ENCODE results near the gene TAAR2. TPM values are rescaled to one million over a fixed set of nuclear protein-coding genes. Genes with fewer than 3 reads are reported as not detected.

TAAR2 gene
- total RNA-seq, 1 experiment from 2014 or later = not detected

- TF ChIP-seq, protein P1, sequence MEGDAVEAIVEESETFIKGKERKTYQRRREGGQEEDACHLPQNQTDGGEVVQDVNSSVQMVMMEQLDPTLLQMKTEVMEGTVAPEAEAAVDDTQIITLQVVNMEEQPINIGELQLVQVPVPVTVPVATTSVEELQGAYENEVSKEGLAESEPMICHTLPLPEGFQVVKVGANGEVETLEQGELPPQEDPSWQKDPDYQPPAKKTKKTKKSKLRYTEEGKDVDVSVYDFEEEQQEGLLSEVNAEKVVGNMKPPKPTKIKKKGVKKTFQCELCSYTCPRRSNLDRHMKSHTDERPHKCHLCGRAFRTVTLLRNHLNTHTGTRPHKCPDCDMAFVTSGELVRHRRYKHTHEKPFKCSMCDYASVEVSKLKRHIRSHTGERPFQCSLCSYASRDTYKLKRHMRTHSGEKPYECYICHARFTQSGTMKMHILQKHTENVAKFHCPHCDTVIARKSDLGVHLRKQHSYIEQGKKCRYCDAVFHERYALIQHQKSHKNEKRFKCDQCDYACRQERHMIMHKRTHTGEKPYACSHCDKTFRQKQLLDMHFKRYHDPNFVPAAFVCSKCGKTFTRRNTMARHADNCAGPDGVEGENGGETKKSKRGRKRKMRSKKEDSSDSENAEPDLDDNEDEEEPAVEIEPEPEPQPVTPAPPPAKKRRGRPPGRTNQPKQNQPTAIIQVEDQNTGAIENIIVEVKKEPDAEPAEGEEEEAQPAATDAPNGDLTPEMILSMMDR (IDR thresholded peaks at IDR 0.05 in 2 of 3, conservative IDR thresholded peaks at IDR 0.05 in 1 of 3; ENCODE audit: borderline replicate concordance in 1 of 3, insufficient read depth in 1 of 3, low read depth in 2 of 3, low read length in 2 of 3) = no peak
- TF ChIP-seq, protein P2, sequence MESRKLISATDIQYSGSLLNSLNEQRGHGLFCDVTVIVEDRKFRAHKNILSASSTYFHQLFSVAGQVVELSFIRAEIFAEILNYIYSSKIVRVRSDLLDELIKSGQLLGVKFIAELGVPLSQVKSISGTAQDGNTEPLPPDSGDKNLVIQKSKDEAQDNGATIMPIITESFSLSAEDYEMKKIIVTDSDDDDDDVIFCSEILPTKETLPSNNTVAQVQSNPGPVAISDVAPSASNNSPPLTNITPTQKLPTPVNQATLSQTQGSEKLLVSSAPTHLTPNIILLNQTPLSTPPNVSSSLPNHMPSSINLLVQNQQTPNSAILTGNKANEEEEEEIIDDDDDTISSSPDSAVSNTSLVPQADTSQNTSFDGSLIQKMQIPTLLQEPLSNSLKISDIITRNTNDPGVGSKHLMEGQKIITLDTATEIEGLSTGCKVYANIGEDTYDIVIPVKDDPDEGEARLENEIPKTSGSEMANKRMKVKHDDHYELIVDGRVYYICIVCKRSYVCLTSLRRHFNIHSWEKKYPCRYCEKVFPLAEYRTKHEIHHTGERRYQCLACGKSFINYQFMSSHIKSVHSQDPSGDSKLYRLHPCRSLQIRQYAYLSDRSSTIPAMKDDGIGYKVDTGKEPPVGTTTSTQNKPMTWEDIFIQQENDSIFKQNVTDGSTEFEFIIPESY (IDR thresholded peaks at IDR 0.05; ENCODE audit: extremely low read depth, insufficient replicate concordance, low read length) = no peak
Observed at GRCh38 chr6:132650429-132650828, 26.4 kb upstream of the TAAR2 start (continued).

DNA sequence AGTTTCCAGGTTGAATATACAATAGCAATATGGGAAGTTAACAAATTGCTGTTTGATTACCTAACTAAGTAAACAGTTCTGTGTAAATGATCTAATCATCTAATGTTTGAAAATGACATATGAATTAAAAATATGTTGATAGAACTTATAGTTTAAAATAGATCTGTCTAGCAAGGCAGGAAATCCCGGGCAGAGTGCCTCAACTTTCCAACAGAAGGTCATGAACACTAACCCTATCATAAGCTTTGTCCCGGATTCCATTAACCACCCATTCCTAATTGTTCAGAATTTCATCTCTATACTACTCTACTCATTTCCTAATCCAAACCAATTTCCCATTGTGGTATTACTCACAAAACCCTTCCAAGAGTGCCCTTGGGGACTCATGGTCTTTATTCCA, 24.8 kb upstream of the TAAR2 start:
- TF ChIP-seq ATF3 (IDR thresholded peaks at IDR 0.05) (no peak), EGR1 (IDR thresholded peaks at IDR 0.05; ENCODE audit: low read depth) (no peak), REST (IDR thresholded peaks at IDR 0.05; ENCODE audit: low read depth) (no peak), EZH2 (IDR thresholded peaks at IDR 0.05) (no peak), EZH2phosphoT487 (IDR thresholded peaks at IDR 0.05; ENCODE audit: borderline replicate concordance) (no peak)
- Histone ChIP-seq H3K4me3 (replicated peaks in 1 of 2; ENCODE audit: low read depth in 1 of 2, low read length in 2 of 2) (no peak overlapping the region), H3K36me3 (ENCODE audit: control insufficient read depth in 1 of 2, insufficient read depth in 2 of 2, low read length in 2 of 2) (no peaks in the 10 kb centered on the region), H3K9ac (ENCODE audit: low read length) (no peak overlapping the region), H2AFZ (ENCODE audit: low read depth, low read length, poor library complexity, severe bottlenecking) (no peak overlapping the region), H3K27me3 (ENCODE audit: insufficient read depth, low read length) (no peaks in the 10 kb centered on the region), H3K4me2 (ENCODE audit: low read length) (no peak overlapping the region), H3K9me3 (ENCODE audit: control insufficient read depth in 1 of 2, insufficient read depth in 1 of 2, low read depth in 1 of 2, low read length in 2 of 2) (no peaks in the 10 kb centered on the region), H3K27ac (ENCODE audit: low read depth, low read length) (no peak overlapping the region), H3K4me1 (ENCODE audit: control insufficient read depth in 1 of 2, insufficient read depth in 2 of 2, low read length in 2 of 2) (no peaks in the 10 kb centered on the region), H4K20me1 (ENCODE audit: insufficient read depth) (no peaks in the 10 kb centered on the region), H3K79me2 (ENCODE audit: insufficient read depth, low read length) (no peaks in the 10 kb centered on the region), H3K9me2 (ENCODE audit: insufficient read depth) (0 out of 2 replicates have a peak, but pooled peaks cover 3% of the 10 kb centered on the region)
- ChIA-PET POLR2A (no interaction called here), RAD21 (ENCODE audit: low non-redundant PET in 1 of 2, low total read pairs in 2 of 2, uncharacterized antibody in 2 of 2, unreplicated experiment in 2 of 2) (no interaction called here), CTCF (no interaction called here)
- no TSS peak for BruUV-seq (replicated peaks)
- ATAC-seq (no peak), DNase-seq (ENCODE audit: low read depth, low spot score) (no peak)
- intact Hi-C loops (cut with micrococcal nuclease) = no loop called here
